Tibial nerve (tissue), 4 donors: ENCODE data around the gene EEF1B2.

Experiments used
- CTCF ChIP-seq, 5 experiments: fragments of 200-600 bp in 3 of 5; fragments of 450-650 bp in 2 of 5; sonication (generic) in 3 of 5; IDR thresholded peaks; one replicate each; pipeline ENCODE4 v1.5.1; 2016 to 2019; ENCODE audit warnings: antibody characterized with exemption in 5 of 5, mild to moderate bottlenecking in 3 of 5, moderate library complexity in 2 of 5
- EP300 ChIP-seq, 2 donors: sonication (generic); formaldehyde crosslinking; IDR thresholded peaks; one replicate each; pipeline ENCODE4 v1.6.1; 2017; ENCODE audit warnings: antibody characterized with exemption in 2 of 2, mild to moderate bottlenecking in 1 of 2
- POLR2A ChIP-seq, 2 donors: fragments of 450-650 bp; IDR thresholded peaks; one replicate each; pipeline ENCODE4 v1.6.1; 2017; ENCODE audit warnings: antibody characterized with exemption in 2 of 2, mild to moderate bottlenecking in 2 of 2, moderate library complexity in 2 of 2

GRCh38 chr2:206145665-206146064 lies 14.0 kb upstream of the EEF1B2 start:
- TF ChIP-seq CTCF (IDR thresholded peaks at IDR 0.05) (no peak), POLR2A (IDR thresholded peaks at IDR 0.05) (no peak), EP300 (IDR thresholded peaks at IDR 0.05) (no peak)
